Mucosa of stomach (tissue), 1 donor: ENCODE measurements around the gene SMARCA1.

Experiments
- H3K27me3 ChIP-seq: one replicate; pipeline ENCODE4 v1.7.0; 2013; ENCODE audit warnings: mild to moderate bottlenecking, low read length; ENCODE audit not compliant: control insufficient read depth, insufficient read depth
- H3K36me3 ChIP-seq: one replicate; pipeline ENCODE4 v1.7.0; 2013; ENCODE audit warnings: low read length; ENCODE audit not compliant: control insufficient read depth, insufficient read depth
- H3K4me1 ChIP-seq: one replicate; pipeline ENCODE4 v1.7.0; 2013; ENCODE audit warnings: mild to moderate bottlenecking, low read length; ENCODE audit not compliant: control insufficient read depth, insufficient read depth
- H3K4me3 ChIP-seq: one replicate; pipeline ENCODE4 v1.7.0; 2013; ENCODE audit warnings: low read length
- H3K9ac ChIP-seq: one replicate; pipeline ENCODE4 v1.7.0; 2013; ENCODE audit warnings: mild to moderate bottlenecking, low read length, moderate library complexity
- H3K9me3 ChIP-seq: one replicate; pipeline ENCODE4 v1.7.0; 2013; ENCODE audit warnings: mild to moderate bottlenecking, low read length, moderate library complexity; ENCODE audit not compliant: control insufficient read depth
- donor health status: Pancreatic carcinoma.

Gene SMARCA1

GRCh38 chrX:129423191-129423590 lies 100.1 kb downstream of the SMARCA1 start:
- no peaks in the 10 kb centered on the region for H3K27me3 ChIP-seq
- H3K9me3 ChIP-seq: no peaks in the 10 kb centered on the region
- H3K4me3 ChIP-seq: no peak overlapping the region
- H3K36me3 ChIP-seq: no peaks in the 10 kb centered on the region
- H3K4me1 ChIP-seq: no peaks in the 10 kb centered on the region
- H3K9ac ChIP-seq: no peak overlapping the region

- Histone ChIP-seq H3K36me3 (no peaks in the 10 kb centered on the region), H3K4me1 (no peaks in the 10 kb centered on the region)
Observed at GRCh38 chrX:129404670-129405008, 118.7 kb downstream of the SMARCA1 start.

GRCh38 chrX:129403974-129404669 lies 119.2 kb downstream of the SMARCA1 start:
- Histone ChIP-seq H3K27me3 (no peaks in the 10 kb centered on the region), H3K36me3 (no peaks in the 10 kb centered on the region), H3K4me1 (no peaks in the 10 kb centered on the region), H3K9ac (no peak overlapping the region), H3K4me3 (no peak overlapping the region), H3K9me3 (no peaks in the 10 kb centered on the region)

More at GRCh38 chrX:129404670-129405008, 118.7 kb downstream of the SMARCA1 start:
- Histone ChIP-seq H3K9ac (no peak overlapping the region), H3K27me3 (no peaks in the 10 kb centered on the region), H3K9me3 (no peaks in the 10 kb centered on the region), H3K4me3 (no peak overlapping the region)
